PC-3 (cell line): ENCODE results near the gene ALDOC. TPM values are rescaled to one million over a fixed set of nuclear protein-coding genes. Genes with fewer than 3 reads are reported as not detected.
A peak's percentile ranks its signal among the peaks of the same experiment; 100 is the strongest.

Experiments used
- ATAC-seq: fragments of 200-7000 bp; cut with Tn5 transposase; 2 replicates; pipeline ENCODE4 v1.9.1; 2020; ENCODE audit warnings: mild to moderate bottlenecking, moderate library complexity
- BruUV-seq: library from RNA; stranded (reverse); fragments of 400-500 nt; replicated peaks from 2 replicates; lab custom pipeline; 2021; lab: Mats Ljungman, UMichigan
- CTCF ChIA-PET: fragments of 300-600 bp; sonication (Branson Sonifier 250); formaldehyde crosslinking; loops from one replicate; lab custom pipeline; 2022; ENCODE audit warnings: antibody characterized with exemption; lab: Charles Lee
- POLR2A ChIA-PET: fragments of 300-600 bp; sonication (Branson Sonifier 250); formaldehyde crosslinking; loops from one replicate; lab custom pipeline; 2022; ENCODE audit warnings: antibody characterized with exemption; ENCODE audit not compliant: unreplicated experiment; lab: Charles Lee
- DNase-seq: peaks from one replicate; pipeline ENCODE4 v3.0.0-alpha.2; 2015
- H2AFZ ChIP-seq: fragments of 300-600 bp; sonication (generic); 2 replicates; pipeline ENCODE4 v1.6.0; 2016; ENCODE audit warnings: antibody characterized with exemption, low read length
- H3F3A ChIP-seq: fragments of 300-600 bp; sonication (generic); one replicate; pipeline ENCODE4 v1.6.0; 2017; ENCODE audit warnings: antibody characterized with exemption, low read length, control low read depth, mild to moderate bottlenecking; ENCODE audit not compliant: unreplicated experiment
- H3K27ac ChIP-seq: fragments of 300-600 bp; sonication (generic); 2 replicates; pipeline ENCODE4 v1.5.1; 2016; ENCODE audit warnings: mild to moderate bottlenecking, low read length
- H3K27me3 ChIP-seq: fragments of 300-600 bp; sonication (generic); 2 replicates; pipeline ENCODE4 v1.6.1; 2016; ENCODE audit warnings: low read length, mixed read lengths
- H3K36me3 ChIP-seq: fragments of 300-600 bp; sonication (generic); 2 replicates; pipeline ENCODE4 v1.6.1; 2016; ENCODE audit warnings: low read depth, mixed run types, low read length, mixed read lengths
- H3K4me1 ChIP-seq: fragments of 300-600 bp; sonication (generic); 2 replicates; pipeline ENCODE4 v1.5.1; 2016; ENCODE audit warnings: low read length; ENCODE audit not compliant: insufficient read depth
- H3K4me2 ChIP-seq: fragments of 300-600 bp; sonication (generic); 2 replicates; pipeline ENCODE4 v1.6.0; 2016; ENCODE audit warnings: low read length
- H3K4me3 ChIP-seq: fragments of 300-600 bp; sonication (generic); 2 replicates; pipeline ENCODE4 v1.5.1; 2016; ENCODE audit warnings: mild to moderate bottlenecking, low read length, mixed read lengths
- H3K79me2 ChIP-seq: fragments of 300-600 bp; sonication (generic); 2 replicates; pipeline ENCODE4 v1.6.1; 2017; ENCODE audit warnings: low read length, mixed read lengths
- H3K9ac ChIP-seq: fragments of 300-600 bp; sonication (generic); 2 replicates; pipeline ENCODE4 v1.6.0; 2016; ENCODE audit warnings: mild to moderate bottlenecking, low read length
- H3K9me2 ChIP-seq: fragments of 300-600 bp; sonication (generic); replicated peaks from 2 replicates; pipeline ENCODE4 v1.6.1; 2016; ENCODE audit warnings: mixed run types, low read length, mixed read lengths
- H3K9me3 ChIP-seq: fragments of 300-600 bp; sonication (generic); 2 replicates; pipeline ENCODE4 v1.6.1; 2016; ENCODE audit warnings: low read length, mixed read lengths
- H4K20me1 ChIP-seq: fragments of 300-600 bp; sonication (generic); 2 replicates; pipeline ENCODE4 v1.6.1; 2016; ENCODE audit warnings: low read length, mixed read lengths
- EZH2 ChIP-seq: fragments of 300-600 bp; sonication (generic); IDR thresholded peaks from one replicate; pipeline ENCODE4 v1.6.1; 2017; ENCODE audit warnings: antibody characterized with exemption, mild to moderate bottlenecking, low read length; ENCODE audit not compliant: unreplicated experiment
- EZH2phosphoT487 ChIP-seq: fragments of 300-600 bp; sonication (generic); IDR thresholded peaks from 2 replicates; pipeline ENCODE4 v1.6.1; 2018; ENCODE audit warnings: mild to moderate bottlenecking, antibody characterized with exemption, low read length, borderline replicate concordance
- intact Hi-C: fragments of 100-400 bp; cut with micrococcal nuclease; formaldehyde crosslinking; loops from 2 replicates; pipeline ENCODE4 v1.9.0; 2023
- total RNA-seq: library from RNA; depleted of rRNA; stranded (reverse); fragments of >200 nt; gene quantifications from 2 replicates; pipeline ENCODE4 v1.2.3, GENCODE V29; 2014
- TF ChIP-seq, protein P1 (sequence below): fragments of 300-600 bp; sonication (generic); conservative IDR thresholded peaks from 2 replicates; pipeline ENCODE4 v1.5.1; 2017; ENCODE audit warnings: antibody characterized with exemption, low read depth, mild to moderate bottlenecking, low read length

Gene ALDOC
- total RNA-seq, 1 experiment from 2014 or later = 42.6 TPM

- no peaks in the 10 kb centered on the region for H3F3A ChIP-seq
- no peak overlapping the region for H3K9ac ChIP-seq
- DNase-seq (peak; percentile 63), ATAC-seq (peak; percentile 84)
- no peaks in the 10 kb centered on the region for H3K36me3 ChIP-seq
- no peaks in the 10 kb centered on the region for H3K27me3 ChIP-seq
- no peaks in the 10 kb centered on the region for H3K9me2 ChIP-seq
- H3K79me2 ChIP-seq = no peaks in the 10 kb centered on the region
- TF ChIP-seq EZH2phosphoT487 = no peak
- TF ChIP-seq, protein P1, sequence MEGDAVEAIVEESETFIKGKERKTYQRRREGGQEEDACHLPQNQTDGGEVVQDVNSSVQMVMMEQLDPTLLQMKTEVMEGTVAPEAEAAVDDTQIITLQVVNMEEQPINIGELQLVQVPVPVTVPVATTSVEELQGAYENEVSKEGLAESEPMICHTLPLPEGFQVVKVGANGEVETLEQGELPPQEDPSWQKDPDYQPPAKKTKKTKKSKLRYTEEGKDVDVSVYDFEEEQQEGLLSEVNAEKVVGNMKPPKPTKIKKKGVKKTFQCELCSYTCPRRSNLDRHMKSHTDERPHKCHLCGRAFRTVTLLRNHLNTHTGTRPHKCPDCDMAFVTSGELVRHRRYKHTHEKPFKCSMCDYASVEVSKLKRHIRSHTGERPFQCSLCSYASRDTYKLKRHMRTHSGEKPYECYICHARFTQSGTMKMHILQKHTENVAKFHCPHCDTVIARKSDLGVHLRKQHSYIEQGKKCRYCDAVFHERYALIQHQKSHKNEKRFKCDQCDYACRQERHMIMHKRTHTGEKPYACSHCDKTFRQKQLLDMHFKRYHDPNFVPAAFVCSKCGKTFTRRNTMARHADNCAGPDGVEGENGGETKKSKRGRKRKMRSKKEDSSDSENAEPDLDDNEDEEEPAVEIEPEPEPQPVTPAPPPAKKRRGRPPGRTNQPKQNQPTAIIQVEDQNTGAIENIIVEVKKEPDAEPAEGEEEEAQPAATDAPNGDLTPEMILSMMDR = no peak
- TF ChIP-seq EZH2 = no peak
- ChIA-PET POLR2A (no interaction called here), CTCF (no interaction called here)
- H3K4me3 ChIP-seq = no peak overlapping the region
- no peaks in the 10 kb centered on the region for H4K20me1 ChIP-seq
- intact Hi-C loops = loop anchor here (10.0 kb wide), 1 partner anchor 137 kb away; the partner anchor contains the start of gene SLC46A1
- no peak overlapping the region for H3K4me2 ChIP-seq
- peaks cover 4% of the 10 kb centered on the region; the same call in 1 of the 2 replicates for H3K4me1 ChIP-seq
- H3K27ac ChIP-seq = no peak overlapping the region
- no TSS peak for BruUV-seq
- H2AFZ ChIP-seq = no peak overlapping the region
- no peaks in the 10 kb centered on the region for H3K9me3 ChIP-seq
Observed at GRCh38 chr17:28541439-28541838, 35.3 kb downstream of the ALDOC start.

GRCh38 chr17:28540231-28540630 is 36.5 kb downstream of the ALDOC start:
- no peak overlapping the region for H3K27ac ChIP-seq
- H3K9me2 ChIP-seq = no peaks in the 10 kb centered on the region
- intact Hi-C loops = loop anchor here (1.0 to 10.0 kb wide), 2 partner anchors 46 to 135 kb away; partner anchors contain the start of gene SLC46A1
- no peak for ATAC-seq
- H3K9me3 ChIP-seq = no peaks in the 10 kb centered on the region
- peaks cover 4% of the 10 kb centered on the region; the same call in 1 of the 2 replicates for H3K4me1 ChIP-seq
- no peak overlapping the region for H3K4me2 ChIP-seq
- CTCF ChIA-PET = no interaction called here
- POLR2A ChIA-PET = no interaction called here
- TF ChIP-seq EZH2phosphoT487 (no peak), EZH2 (no peak)
- TF ChIP-seq, protein P1 = no peak
- no peaks in the 10 kb centered on the region for H3F3A ChIP-seq
- no peak overlapping the region for H3K9ac ChIP-seq
- H2AFZ ChIP-seq = no peak overlapping the region
- H3K36me3 ChIP-seq = no peaks in the 10 kb centered on the region
- no peak overlapping the region for H3K4me3 ChIP-seq
- no peak for DNase-seq
- BruUV-seq = no TSS peak
- H4K20me1 ChIP-seq = no peaks in the 10 kb centered on the region
- no peaks in the 10 kb centered on the region for H3K27me3 ChIP-seq
- H3K79me2 ChIP-seq = no peaks in the 10 kb centered on the region

- Histone ChIP-seq H3K27me3 (no peaks in the 10 kb centered on the region), H3F3A (no peaks in the 10 kb centered on the region), H3K4me1 (peaks cover 7% of the 10 kb centered on the region; the same call in 1 of the 2 replicates), H3K9ac (no peak overlapping the region), H3K4me3 (no peak overlapping the region), H3K9me3 (no peaks in the 10 kb centered on the region), H3K27ac (no peak overlapping the region), H4K20me1 (no peaks in the 10 kb centered on the region), H2AFZ (no peak overlapping the region), H3K4me2 (no peak overlapping the region), H3K79me2 (no peaks in the 10 kb centered on the region), H3K36me3 (no peaks in the 10 kb centered on the region), H3K9me2 (no peaks in the 10 kb centered on the region)
- ATAC-seq (no peak), DNase-seq (no peak)
- intact Hi-C loops = no loop called here
- ChIA-PET POLR2A (no interaction called here), CTCF (no interaction called here)
- TF ChIP-seq EZH2phosphoT487 (no peak), EZH2 (no peak)
- TF ChIP-seq, protein P1 = no peak
- BruUV-seq = no TSS peak
Observed at GRCh38 chr17:28538296-28538895, 38.3 kb downstream of the ALDOC start.
